ENCODE data around the gene METRN.
"Not testable (repeated sequence)": the region's sequence is repeated elsewhere in the genome, so short reads cannot be mapped to it uniquely, and the experiment has no call there.

The METRN gene

GRCh38 chr16:678209-678857 is 36.6 kb upstream of the METRN start:
- no peak for DNase-seq

- peak; percentile 72 for DNase-seq
These were observed 35.8 kb upstream of the METRN start for GRCh38 chr16:678858-679813.

GRCh38 chr16:679814-680624 is 34.9 kb upstream of the METRN start, which contains the start of gene STUB1:
STUB1 (plus strand) TSS chr16:680410; CDS start chr16:680526, 116 bp downstream.
- DNase-seq, result peak; percentile 91

GRCh38 chr16:680625-680945 is 34.3 kb upstream of the METRN start:
- no peak for DNase-seq

- no peak for DNase-seq
These were observed 33.8 kb upstream of the METRN start for GRCh38 chr16:680967-681745.

GRCh38 chr16:681746-682427 is 33.0 kb upstream of the METRN start:
- DNase-seq, result no peak

- no peak for DNase-seq
These were observed 32.2 kb upstream of the METRN start for GRCh38 chr16:682493-683395.

- no peak for DNase-seq
These were observed 31.4 kb upstream of the METRN start for GRCh38 chr16:683396-684070.

GRCh38 chr16:684071-684794 is 30.7 kb upstream of the METRN start, which contains the start of gene JMJD8:
JMJD8 (minus strand) TSS chr16:684334; CDS start chr16:684319, 15 bp downstream.
- DNase-seq, result peak; percentile 95

GRCh38 chr16:684961-685696 is 29.8 kb upstream of the METRN start:
- peak; percentile 69 for DNase-seq

GRCh38 chr16:685967-686366 is 29.0 kb upstream of the METRN start:
- peak; percentile 15 for DNase-seq

GRCh38 chr16:686459-687260 is 28.3 kb upstream of the METRN start:
- no peak for DNase-seq

GRCh38 chr16:687499-687898 is 27.4 kb upstream of the METRN start:
- DNase-seq, result no peak

- DNase-seq, result no peak
These were observed 25.6 kb upstream of the METRN start for GRCh38 chr16:689175-689897.

GRCh38 chr16:691242-691641 is 23.7 kb upstream of the METRN start:
- DNase-seq, result not testable (repeated sequence)

GRCh38 chr16:692356-693108 is 22.4 kb upstream of the METRN start:
- no peak for DNase-seq

Data from NCI-H2171 (cell line).